Lung (tissue), 16 donors: ENCODE measurements around the gene RAP1A. TPM values are rescaled to one million over a fixed set of nuclear protein-coding genes. Genes with fewer than 3 reads are reported as not detected.

Experiments used
- ATAC-seq: fragments of 200-7000 bp; cut with Tn5 transposase; one replicate; pipeline ENCODE4 v1.9.1; 2020; ENCODE audit warnings: moderate number of reproducible peaks; ENCODE audit not compliant: insufficient read depth, low FRiP score
- DNase-seq, 3 donors: peaks; one replicate each; pipeline ENCODE4 v3.0.0-alpha.2; 2013 to 2017
- H3K27ac ChIP-seq, 2 donors: one replicate each; pipeline ENCODE4 v1.5.1; 2013; ENCODE audit warnings: mild to moderate bottlenecking in 2 of 2, moderate library complexity in 2 of 2, control low read depth in 1 of 2, inconsistent platforms in 1 of 2, low read depth in 1 of 2, low read length in 1 of 2
- H3K27me3 ChIP-seq, 3 donors: one replicate each; pipeline ENCODE4 v1.5.1; 2013; ENCODE audit warnings: low read length in 2 of 3; ENCODE audit not compliant: control insufficient read depth in 3 of 3, insufficient read depth in 3 of 3
- H3K36me3 ChIP-seq, 4 donors: one replicate each; pipeline ENCODE4 v1.5.1; 2013; ENCODE audit warnings: low read length in 4 of 4, mild to moderate bottlenecking in 1 of 4, moderate library complexity in 1 of 4; ENCODE audit not compliant: control insufficient read depth in 4 of 4, insufficient read depth in 4 of 4
- H3K4me1 ChIP-seq, 5 donors: one replicate each; pipeline ENCODE4 v1.5.1; 2013; ENCODE audit warnings: low read length in 5 of 5, mild to moderate bottlenecking in 2 of 5, moderate library complexity in 1 of 5; ENCODE audit not compliant: control insufficient read depth in 5 of 5, insufficient read depth in 5 of 5
- H3K4me3 ChIP-seq: one replicate; pipeline ENCODE4 v1.5.1; 2013; ENCODE audit warnings: mild to moderate bottlenecking, control low read depth, moderate library complexity
- H3K9ac ChIP-seq, 2 donors: one replicate each; pipeline ENCODE4 v1.5.1; 2013; ENCODE audit warnings: low read length in 2 of 2, control low read depth in 1 of 2; ENCODE audit not compliant: insufficient read depth in 1 of 2
- H3K9me3 ChIP-seq, 4 donors: one replicate each; pipeline ENCODE4 v1.5.1; 2013; ENCODE audit warnings: low read length in 3 of 4, mild to moderate bottlenecking in 1 of 4, moderate library complexity in 1 of 4; ENCODE audit not compliant: control insufficient read depth in 4 of 4, insufficient read depth in 3 of 4
- WGBS, 2 donors: extraction: QIAGEN DNeasy Blood & Tissue Kit; methylation state at CpG; one replicate each; pipeline ENCODE4 v1.1.7; 2013; 5-methylcytosine and 5-hydroxymethylcytosine counted together
- long read RNA-seq, 5 donors: transcript quantifications; one replicate each; lab custom pipeline, GENCODE V29; 2026
- polyA plus RNA-seq, 2 donors: library from polyadenylated mRNA; stranded (reverse); fragments of 200-250 nt; gene quantifications; one replicate each; pipeline ENCODE4 v1.2.1, GENCODE V29; 2013
- total RNA-seq, 2 donors: library from RNA; depleted of rRNA in 1 of 2; stranded (reverse); fragments of >200 nt in 1 of 2; gene quantifications; one replicate each; pipeline ENCODE4 v1.2.1, GENCODE V29; 2014 to 2021
- TF ChIP-seq, protein P1 (sequence below): IDR thresholded peaks from 2 replicates; pipeline ENCODE4 v1.5.1; 2012; ENCODE audit warnings: mild to moderate bottlenecking; ENCODE audit errors: control extremely low read depth, extremely low read depth
- donor health status: control.
- donor health status: control.
- donor health status: Bipolar disorder and iron deficiency.
- donor health status: healthy.
- donor health status: DM: yes; HTN: yes; CAD: no.

The RAP1A gene
- total RNA-seq = 10 to 100 TPM; 64.5 to 82.9 TPM
- 10 to 100 TPM; 72.2 to 97.3 TPM for polyA plus RNA-seq
- long read RNA-seq, donor 1, full-length matches to known transcripts = 26 of 60 reads
- long read RNA-seq, donor 1, partial matches to known transcripts = 34 of 60 reads
- long read RNA-seq, donor 1, other reads (novel, unspliced or antisense) = 0 of 60 reads
- long read RNA-seq, donor 2, full-length matches to known transcripts = 12 of 21 reads
- long read RNA-seq, donor 2, partial matches to known transcripts = 9 of 21 reads
- long read RNA-seq, donor 2, other reads (novel, unspliced or antisense) = 0 of 21 reads
- long read RNA-seq, donor 3, full-length matches to known transcripts = 16 of 43 reads
- long read RNA-seq, donor 3, partial matches to known transcripts = 27 of 43 reads
- long read RNA-seq, donor 3, other reads (novel, unspliced or antisense) = 0 of 43 reads
- long read RNA-seq, donor 4, full-length matches to known transcripts = 11 of 33 reads
- long read RNA-seq, donor 4, partial matches to known transcripts = 22 of 33 reads
- long read RNA-seq, donor 4, other reads (novel, unspliced or antisense) = 0 of 33 reads
- long read RNA-seq, donor 5, full-length matches to known transcripts = 41 of 76 reads
- long read RNA-seq, donor 5, partial matches to known transcripts = 35 of 76 reads
- long read RNA-seq, donor 5, other reads (novel, unspliced or antisense) = 0 of 76 reads

DNA sequence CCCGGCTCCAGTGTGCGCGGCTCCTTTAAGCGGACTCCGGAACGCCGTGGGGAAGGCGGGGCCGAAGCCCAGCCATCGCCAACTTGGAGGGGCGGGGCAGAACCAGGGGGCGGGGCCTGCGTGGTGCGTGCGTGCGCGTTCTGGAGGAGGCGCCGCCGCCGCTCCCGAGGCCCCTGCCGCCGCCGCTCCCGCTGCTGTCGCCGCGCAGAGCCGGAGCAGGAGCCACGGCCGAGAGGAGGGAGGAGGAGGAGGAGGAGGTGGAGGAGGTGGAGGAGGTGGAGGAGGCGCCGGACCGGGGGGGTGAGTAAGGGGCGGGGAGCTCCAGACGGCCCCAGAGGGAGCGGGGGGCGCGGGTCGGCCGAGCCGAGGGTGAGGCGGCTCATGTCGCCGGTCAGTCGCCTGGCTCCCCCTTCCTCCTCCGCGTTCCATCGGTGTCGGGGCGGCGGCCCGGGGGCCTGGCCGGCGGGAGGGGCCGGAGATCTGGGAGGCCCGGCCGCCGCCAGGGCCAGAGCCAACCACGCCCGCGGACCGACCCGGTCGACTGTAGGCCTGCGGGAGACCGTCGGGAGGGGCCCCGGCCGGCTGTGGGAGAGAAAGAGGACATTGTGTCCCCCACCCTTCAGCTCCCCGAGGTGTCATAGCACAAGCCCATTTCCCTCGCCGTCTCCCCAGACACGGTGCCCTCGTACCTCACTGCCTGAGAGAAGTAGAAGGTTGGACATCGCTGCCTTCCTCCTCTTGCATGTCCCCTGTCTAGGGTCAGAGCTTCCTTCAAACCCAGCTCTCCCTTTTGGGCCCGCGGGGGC is at the start of gene RAP1A:
Gene RAP1A (plus strand): TSS at position 155 of the 806 bp plus-strand sequence. CDS start 71,572 bp downstream, outside the sequence.
- WGBS, 2 donors = 0 to 2% methylated on average over 22 to 79 of the region's 79 CpGs
- peaks cover 0 to 1% (median 0%) of the 10 kb centered on the region in 4 donors for H3K36me3 ChIP-seq
- H3K4me3 ChIP-seq = peak within 1 kb of the TSS; percentile 98
- DNase-seq (peak; percentile 93 to 96 (median 96)), ATAC-seq (peak; percentile 96)
- H3K27me3 ChIP-seq = no peaks in the 10 kb centered on the region
- TF ChIP-seq, protein P1, sequence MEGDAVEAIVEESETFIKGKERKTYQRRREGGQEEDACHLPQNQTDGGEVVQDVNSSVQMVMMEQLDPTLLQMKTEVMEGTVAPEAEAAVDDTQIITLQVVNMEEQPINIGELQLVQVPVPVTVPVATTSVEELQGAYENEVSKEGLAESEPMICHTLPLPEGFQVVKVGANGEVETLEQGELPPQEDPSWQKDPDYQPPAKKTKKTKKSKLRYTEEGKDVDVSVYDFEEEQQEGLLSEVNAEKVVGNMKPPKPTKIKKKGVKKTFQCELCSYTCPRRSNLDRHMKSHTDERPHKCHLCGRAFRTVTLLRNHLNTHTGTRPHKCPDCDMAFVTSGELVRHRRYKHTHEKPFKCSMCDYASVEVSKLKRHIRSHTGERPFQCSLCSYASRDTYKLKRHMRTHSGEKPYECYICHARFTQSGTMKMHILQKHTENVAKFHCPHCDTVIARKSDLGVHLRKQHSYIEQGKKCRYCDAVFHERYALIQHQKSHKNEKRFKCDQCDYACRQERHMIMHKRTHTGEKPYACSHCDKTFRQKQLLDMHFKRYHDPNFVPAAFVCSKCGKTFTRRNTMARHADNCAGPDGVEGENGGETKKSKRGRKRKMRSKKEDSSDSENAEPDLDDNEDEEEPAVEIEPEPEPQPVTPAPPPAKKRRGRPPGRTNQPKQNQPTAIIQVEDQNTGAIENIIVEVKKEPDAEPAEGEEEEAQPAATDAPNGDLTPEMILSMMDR = no peak
- peaks cover 0 to 25% (median 11%) of the 10 kb centered on the region in 5 donors for H3K4me1 ChIP-seq
- H3K9ac ChIP-seq = peak within 1 kb of the TSS; percentile 65 to 97
- peak within 1 kb of the TSS; percentile 96 to 100 for H3K27ac ChIP-seq
- H3K9me3 ChIP-seq = no peaks in the 10 kb centered on the region

DNA sequence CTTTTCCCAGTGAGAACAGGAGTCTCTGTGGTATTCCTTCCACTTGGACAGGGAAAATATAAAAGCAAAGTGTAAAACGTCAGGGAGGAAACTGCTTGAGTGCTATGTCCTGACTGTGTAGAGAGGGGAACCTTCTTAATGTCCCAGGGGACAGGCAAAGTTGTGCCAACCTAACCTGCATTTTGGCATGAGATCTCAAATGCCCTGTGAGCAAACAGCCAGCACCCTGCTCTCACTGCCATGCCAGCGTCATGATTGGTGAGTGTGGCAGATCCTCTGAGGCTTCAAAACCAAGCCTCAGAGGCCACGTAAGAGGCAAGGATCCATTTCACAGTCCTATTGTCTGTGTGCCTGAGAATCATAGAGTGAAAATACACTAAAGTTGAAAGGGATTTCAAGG is 49.7 kb upstream of the RAP1A start:
- Histone ChIP-seq H3K4me1 (peaks cover 0 to 12% (median 10%) of the 10 kb centered on the region in 5 donors), H3K9ac (no peak overlapping the region), H3K27me3 (peaks cover 0 to 2% (median 0%) of the 10 kb centered on the region in 3 donors), H3K9me3 (no peaks in the 10 kb centered on the region), H3K36me3 (no peaks in the 10 kb centered on the region), H3K4me3 (no peak overlapping the region), H3K27ac (no peak overlapping the region)
- WGBS, 2 donors = 60 to 82% methylated on average over 3 of the region's 3 CpGs
- TF ChIP-seq, protein P1 = no peak
- DNase-seq (no peak), ATAC-seq (no peak)

GRCh38 chr1:111570781-111571181 is 48.8 kb upstream of the RAP1A start:
- WGBS, 2 donors = 77 to 79% methylated on average over 2 of the region's 2 CpGs
- Histone ChIP-seq H3K27ac (no peak overlapping the region), H3K4me3 (no peak overlapping the region), H3K4me1 (peaks cover 0 to 12% (median 10%) of the 10 kb centered on the region in 5 donors), H3K36me3 (no peaks in the 10 kb centered on the region), H3K27me3 (peaks cover 0 to 2% (median 0%) of the 10 kb centered on the region in 3 donors), H3K9ac (no peak overlapping the region), H3K9me3 (no peaks in the 10 kb centered on the region)
- peak in 1 of 3 donors; percentile 16 for DNase-seq
- TF ChIP-seq, protein P1 = no peak
- ATAC-seq = no peak
